GM12878 (cell line): ENCODE measurements around the gene AMTN. TPM values are rescaled to one million over a fixed set of nuclear protein-coding genes. Genes with fewer than 3 reads are reported as not detected.

Experiments
- ATAC-seq: fragments of 200-7000 bp; cut with Tn5 transposase; 3 replicates; pipeline ENCODE4 v1.9.1; 2020; ENCODE audit warnings: mild to moderate bottlenecking, moderate library complexity
- Bru-seq: library from RNA; stranded (reverse); fragments of 400-500 nt; gene quantifications from one replicate; lab custom pipeline; 2021; lab: Mats Ljungman, UMichigan
- BruChase-seq, 2 experiments: library from RNA; stranded (reverse); fragments of 400-500 nt; gene quantifications; one replicate each; lab custom pipeline; 2021; lab: Mats Ljungman, UMichigan
- BruUV-seq: library from RNA; stranded (reverse); fragments of 400-500 nt; replicated peaks from 2 replicates; lab custom pipeline; 2021; lab: Mats Ljungman, UMichigan
- CTCF ChIA-PET: fragments of 300-600 bp; sonication (Branson Sonifier 250); formaldehyde crosslinking; extraction: SDS; loops from one replicate; lab custom pipeline; 2021; ENCODE audit warnings: inconsistent platforms; lab: Yijun Ruan, JAX
- POLR2A ChIA-PET: fragments of 350-600 bp; formaldehyde crosslinking; extraction: SDS; loops from one replicate; lab custom pipeline; 2021; ENCODE audit warnings: inconsistent platforms; lab: Charles Lee
- RAD21 ChIA-PET: fragments of 300-600 bp; sonication (Branson Sonifier 250); formaldehyde crosslinking; loops from one replicate; lab custom pipeline; 2023; ENCODE audit warnings: antibody characterized with exemption; ENCODE audit not compliant: unreplicated experiment; lab: Charles Lee
- SMC1A ChIA-PET: fragments of 300-600 bp; sonication (Branson Sonifier 250); formaldehyde crosslinking; loops from one replicate; lab custom pipeline; 2023; ENCODE audit not compliant: unreplicated experiment, uncharacterized antibody; lab: Charles Lee
- DNase-seq: peaks from one replicate; pipeline ENCODE4 v3.0.0-alpha.2; 2011; ENCODE audit warnings: low read depth, low spot score
- FAIRE-seq: peaks from 3 replicates; lab custom pipeline; 2011; peaks lifted over from hg19 to GRCh38; lab: Jason Lieb, UNC
- H2AFZ ChIP-seq: 2 replicates; pipeline ENCODE4 v1.6.0; 2011; ENCODE audit warnings: low read depth, low read length, control low read depth; ENCODE audit not compliant: control insufficient read depth
- H3K27ac ChIP-seq: 2 replicates; pipeline ENCODE4 v1.5.1; 2011; ENCODE audit warnings: control low read depth; ENCODE audit not compliant: control insufficient read depth, insufficient read depth
- H3K27me3 ChIP-seq, 2 experiments: replicated peaks in 1 of 2; 2 replicates each; pipeline versions ENCODE4 v1.6.0 to v1.6.1; 2011; ENCODE audit warnings: low read length in 1 of 2; ENCODE audit not compliant: control insufficient read depth in 2 of 2, insufficient read depth in 2 of 2
- H3K36me3 ChIP-seq, 2 experiments: 2 replicates each; pipeline ENCODE4 v1.5.1; 2011; ENCODE audit warnings: low read length in 1 of 2; ENCODE audit not compliant: control insufficient read depth in 2 of 2, insufficient read depth in 2 of 2
- H3K4me1 ChIP-seq: 2 replicates; pipeline ENCODE4 v1.6.1; 2011; ENCODE audit warnings: mild to moderate bottlenecking, low read length, moderate library complexity, mixed read lengths; ENCODE audit not compliant: control insufficient read depth, insufficient read depth
- H3K4me2 ChIP-seq: 2 replicates; pipeline ENCODE4 v1.6.0; 2011; ENCODE audit warnings: control low read depth; ENCODE audit not compliant: control insufficient read depth, insufficient read depth
- H3K4me3 ChIP-seq: fragments of 200-600 bp; sonication (generic); 2 replicates; pipeline ENCODE4 v1.5.1; 2016
- H3K79me2 ChIP-seq: 2 replicates; pipeline ENCODE4 v1.6.0; 2011; ENCODE audit warnings: low read length; ENCODE audit not compliant: control insufficient read depth, insufficient read depth
- H3K9ac ChIP-seq: 2 replicates; pipeline ENCODE4 v1.8.0; 2011; ENCODE audit warnings: low read length, control low read depth, mixed read lengths; ENCODE audit not compliant: control insufficient read depth, insufficient read depth
- H3K9me3 ChIP-seq: replicated peaks from 3 replicates; pipeline ENCODE4 v1.5.1; 2011; ENCODE audit warnings: mild to moderate bottlenecking, low read length; ENCODE audit not compliant: control insufficient read depth, insufficient read depth
- H4K20me1 ChIP-seq: 2 replicates; pipeline ENCODE4 v1.6.0; 2011; ENCODE audit not compliant: control insufficient read depth, insufficient read depth
- CBX5 ChIP-seq: sonication (generic); IDR thresholded peaks from 2 replicates; pipeline ENCODE4 v1.6.1; 2016; ENCODE audit warnings: low read depth, moderate library complexity, mild to moderate bottlenecking, inconsistent platforms
- CHD2 ChIP-seq: IDR thresholded peaks from 2 replicates; pipeline ENCODE4 v1.6.1; 2011; ENCODE audit warnings: low read depth, low read length, improper control_type of control experiment, borderline replicate concordance
- CREB1 ChIP-seq: IDR thresholded peaks from 2 replicates; pipeline ENCODE4 v1.6.1; 2012; ENCODE audit warnings: low read depth, mild to moderate bottlenecking, inconsistent platforms
- ELK1 ChIP-seq: IDR thresholded peaks from 2 replicates; pipeline ENCODE4 v1.6.1; 2012; ENCODE audit warnings: low read depth, low read length, improper control_type of control experiment
- LARP7 ChIP-seq: fragments of 450-650 bp; IDR thresholded peaks from 2 replicates; pipeline ENCODE4 v1.6.1; 2017; ENCODE audit warnings: mild to moderate bottlenecking
- MAX ChIP-seq: IDR thresholded peaks from 2 replicates; pipeline ENCODE4 v1.6.1; 2012; ENCODE audit warnings: low read depth, low read length, improper control_type of control experiment
- MEF2A ChIP-seq: IDR thresholded peaks from 2 replicates; pipeline ENCODE4 v1.6.1; 2011; ENCODE audit warnings: low read depth, mild to moderate bottlenecking, low read length, moderate library complexity; ENCODE audit not compliant: insufficient read depth
- NFYB ChIP-seq: IDR thresholded peaks from 2 replicates; pipeline ENCODE4 v1.6.1; 2011; ENCODE audit warnings: low read depth, mild to moderate bottlenecking, low read length, improper control_type of control experiment, moderate library complexity; ENCODE audit not compliant: insufficient read depth
- RUNX3 ChIP-seq: IDR thresholded peaks from 2 replicates; pipeline ENCODE4 v1.6.1; 2012; ENCODE audit warnings: low read length, inconsistent platforms
- TAF1 ChIP-seq: IDR thresholded peaks from 2 replicates; pipeline ENCODE4 v1.6.1; 2011; ENCODE audit warnings: mild to moderate bottlenecking, low read depth, low read length, borderline replicate concordance
- YBX1 ChIP-seq: fragments of 450-650 bp; IDR thresholded peaks from 2 replicates; pipeline ENCODE4 v1.6.1; 2016; ENCODE audit warnings: antibody characterized with exemption
- ZNF687 ChIP-seq: fragments of 450-650 bp; IDR thresholded peaks from 2 replicates; pipeline ENCODE4 v1.6.1; 2017; ENCODE audit warnings: mild to moderate bottlenecking, moderate library complexity
- WGBS: methylation state at CpG from one replicate; pipeline ENCODE4 v1.1.6; 2016; ENCODE audit warnings: low lambda C conversion rate; ENCODE audit not compliant: insufficient replicate concordance, insufficient coverage; ENCODE audit errors: missing lambda C conversion rate; 5-methylcytosine and 5-hydroxymethylcytosine counted together
- in situ Hi-C: fragments of 300-500 bp; cut with MboI; formaldehyde crosslinking; loops from 9 replicates; pipeline ENCODE4 v1.14.3; 2018; ENCODE audit warnings: mixed read lengths
- intact Hi-C: fragments of 100-400 bp; cut with micrococcal nuclease; formaldehyde crosslinking; loops from one replicate; pipeline ENCODE4 v1.14.2; 2022; ENCODE audit not compliant: unreplicated experiment
- long read RNA-seq, 2 experiments: library from polyadenylated mRNA; unstranded; transcript quantifications; one replicate each; pipeline ENCODE4 v2.0.0, GENCODE V29; 2019 to 2020
- polyA minus RNA-seq, 3 experiments: library from RNA; depleted of rRNA, polyadenylated mRNA; stranded (reverse); fragments of >200 nt; gene quantifications; 2 replicates each; pipeline ENCODE4 v1.2.3, GENCODE V29; 2011
- polyA plus RNA-seq, 11 experiments: library from polyadenylated mRNA; depleted of rRNA in 4 of 11; unstranded in 6 of 11; stranded (reverse) in 5 of 11; fragments of >200 nt; fragmentation: Nextera tagmentation in 4 of 11; fragmentation: Illumina TruSeq in 1 of 11; extraction: Ambion mirVana in 4 of 11; extraction: Trizol in 1 of 11; gene quantifications; 1 replicate in 1 of 11; 2 replicates in 10 of 11; pipeline versions ENCODE4 v1.2.1 to v1.2.3, GENCODE V29; 2011 to 2016; ENCODE audit warnings: inconsistent platforms in 2 of 11, missing spikeins in 2 of 11, low read depth in 1 of 11
- total RNA-seq, 4 experiments: library from RNA; depleted of rRNA in 3 of 4; stranded (reverse); fragments of >200 nt in 3 of 4; fragmentation: Illumina TruSeq in 1 of 4; extraction: Trizol in 1 of 4; gene quantifications; 2 replicates each; pipeline versions ENCODE4 v1.2.1 to v1.2.3, GENCODE V29; 2013 to 2021

Gene AMTN
- not detected in 2 replicates for total RNA-seq (2013; cell fraction: nucleolus; rRNA removed)
- total RNA-seq (2014; rRNA removed) (not detected in 2 replicates), total RNA-seq (2014; rRNA removed; fragmentation: Illumina TruSeq; extraction: Trizol) (not detected in 2 replicates), total RNA-seq (2021) (not detected in 2 replicates), polyA plus RNA-seq (2011; rRNA removed) (not detected in 2 replicates), polyA plus RNA-seq (2014; fragmentation: Illumina TruSeq; extraction: Trizol) (not detected in 2 replicates), polyA plus RNA-seq (2014; fragmentation: Nextera tagmentation; extraction: Ambion mirVana) (not detected), polyA plus RNA-seq (2014; rRNA removed) (not detected in 2 replicates), polyA plus RNA-seq (2016; fragmentation: Nextera tagmentation; extraction: Ambion mirVana) (not detected), polyA minus RNA-seq (2011; rRNA and poly(A)+ RNA removed) (not detected in 2 replicates), Bru-seq, nascent RNA (not detected), BruChase-seq, experiment 1, labeled RNA remaining after a 6-hour chase (not detected), BruChase-seq, experiment 2, labeled RNA remaining after a 2-hour chase (not detected)
- not detected for polyA plus RNA-seq (2011; ENCODE audit: low read depth)
- not detected in 2 replicates for polyA plus RNA-seq (2011; cell fraction: cytosol; rRNA removed)
- not detected in 2 replicates for polyA plus RNA-seq (2011; cell fraction: nucleus; rRNA removed)
- not detected in 2 replicates for polyA plus RNA-seq (2012)
- polyA minus RNA-seq (2011; cell fraction: cytosol; rRNA and poly(A)+ RNA removed), result not detected in 2 replicates
- polyA minus RNA-seq (2011; cell fraction: nucleus; rRNA and poly(A)+ RNA removed), result not detected in 2 replicates
- long read RNA-seq, experiment 1, result 0 reads
- long read RNA-seq, experiment 2, result 0 reads

- Histone ChIP-seq H3K27me3 (no peaks in the 10 kb centered on the region; a peak in 1 of 4 replicates), H3K36me3 (no peaks in the 10 kb centered on the region), H3K9me3 (no peaks in the 10 kb centered on the region), H3K9ac (no peak within 1 kb of the TSS), H3K4me3 (no peak within 1 kb of the TSS), H2AFZ (no peak within 1 kb of the TSS), H3K79me2 (no peaks in the 10 kb centered on the region), H4K20me1 (no peaks in the 10 kb centered on the region), H3K4me1 (no peaks in the 10 kb centered on the region), H3K4me2 (no peak within 1 kb of the TSS), H3K27ac (no peak within 1 kb of the TSS)
- FAIRE-seq, result no peak
- no TSS peak for BruUV-seq
- POLR2A ChIA-PET, result no interaction called here
- SMC1A ChIA-PET, result no interaction called here
- DNase-seq, result no peak
- CTCF ChIA-PET, result no interaction called here
- no peak for ATAC-seq
- WGBS, result 0% methylated on average over 2 of the region's 2 CpGs
- RAD21 ChIA-PET, result no interaction called here
- intact Hi-C loops, result no loop called here
- in situ Hi-C loops, result loop anchor here (25.0 kb wide), 1 partner anchor 831 kb away; no protein-coding TSS in a partner anchor
- TF ChIP-seq ELK1 (no peak), ZNF687 (no peak), CBX5 (no peak), CHD2 (no peak), CREB1 (no peak), LARP7 (no peak), YBX1 (no peak), TAF1 (no peak), MAX (no peak), RUNX3 (no peak), NFYB (no peak), MEF2A (no peak)
Observed at GRCh38 chr4:70518269-70518668, at the start of gene AMTN. Gene AMTN, plus strand, starts transcription at chr4:70518569. Its CDS starts 209 bp downstream, at chr4:70518778.
